Calu3 (cell line): ENCODE results near the gene CLIP4. TPM values are rescaled to one million over a fixed set of nuclear protein-coding genes. Genes with fewer than 3 reads are reported as not detected.

ENCODE experiments used
- BruUV-seq: library from RNA; stranded (reverse); fragments of 400-500 nt; replicated peaks from 2 replicates; lab custom pipeline; 2021; lab: Mats Ljungman, UMichigan
- CTCF ChIA-PET: fragments of 300-600 bp; sonication (Branson Sonifier 250); formaldehyde crosslinking; loops from one replicate; lab custom pipeline; 2022; ENCODE audit warnings: antibody characterized with exemption; lab: Charles Lee
- DNase-seq: peaks from one replicate; pipeline ENCODE4 v3.0.0; 2022
- H3K27ac Mint-ChIP-seq: one replicate; pipeline ENCODE4 v1.8.0; 2022; ENCODE audit warnings: mixed read lengths; ENCODE audit not compliant: unreplicated experiment
- H3K27me3 Mint-ChIP-seq: one replicate; pipeline ENCODE4 v1.8.0; 2022; ENCODE audit warnings: mixed read lengths; ENCODE audit not compliant: unreplicated experiment
- H3K36me3 Mint-ChIP-seq: one replicate; pipeline ENCODE4 v1.8.0; 2022; ENCODE audit warnings: mild to moderate bottlenecking, moderate library complexity, mixed read lengths; ENCODE audit not compliant: insufficient read depth, unreplicated experiment
- H3K4me1 Mint-ChIP-seq: one replicate; pipeline ENCODE4 v1.8.0; 2022; ENCODE audit warnings: mild to moderate bottlenecking, low read depth, mixed read lengths; ENCODE audit not compliant: unreplicated experiment
- H3K4me3 Mint-ChIP-seq: one replicate; pipeline ENCODE4 v1.8.0; 2022; ENCODE audit warnings: mild to moderate bottlenecking, low read depth, moderate library complexity, mixed read lengths; ENCODE audit not compliant: unreplicated experiment
- H3K9me3 Mint-ChIP-seq: one replicate; pipeline ENCODE4 v1.8.0; 2022; ENCODE audit warnings: low read depth, mixed read lengths; ENCODE audit not compliant: unreplicated experiment
- CTCF ChIP-seq: fragments of 200-600 bp; IDR thresholded peaks from one replicate; pipeline ENCODE4 v1.8.0; 2022; ENCODE audit warnings: antibody characterized with exemption; ENCODE audit not compliant: unreplicated experiment
- intact Hi-C: fragments of 100-400 bp; cut with micrococcal nuclease; formaldehyde crosslinking; loops from one replicate; pipeline ENCODE4 v1.10.0; 2022; ENCODE audit not compliant: unreplicated experiment
- total RNA-seq: library from RNA; stranded (reverse); gene quantifications from 2 replicates; pipeline ENCODE4 v1.2.3, GENCODE V29; 2022

The CLIP4 gene
- total RNA-seq, 1 experiment from 2014 or later: 184 TPM

GRCh38 chr2:29139731-29140130 is 24.5 kb downstream of the CLIP4 start:
- Mint-ChIP-seq H3K27me3 (no peaks in the 10 kb centered on the region), H3K9me3 (peaks cover 5% of the 10 kb centered on the region), H3K36me3 (peaks cover 82% of the 10 kb centered on the region), H3K4me1 (peaks cover 34% of the 10 kb centered on the region), H3K4me3 (peak overlapping the region; percentile 19), H3K27ac (peak overlapping the region; percentile 30)
- no TSS peak for BruUV-seq
- CTCF ChIA-PET: no interaction called here
- intact Hi-C loops: no loop called here
- TF ChIP-seq CTCF: no peak
- no peak for DNase-seq

- peaks cover 3% of the 10 kb centered on the region for H3K9me3 Mint-ChIP-seq
- H3K27me3 Mint-ChIP-seq: no peaks in the 10 kb centered on the region
- TF ChIP-seq CTCF: no peak
- intact Hi-C loops: no loop called here
- H3K4me3 Mint-ChIP-seq: no peak overlapping the region
- CTCF ChIA-PET: no interaction called here
- H3K27ac Mint-ChIP-seq: peak overlapping the region; percentile 3
- no TSS peak for BruUV-seq
- DNase-seq: no peak
- peaks cover 81% of the 10 kb centered on the region for H3K36me3 Mint-ChIP-seq
- H3K4me1 Mint-ChIP-seq: peaks cover 44% of the 10 kb centered on the region
Measured at GRCh38 chr2:29143657-29144056, 28.4 kb downstream of the CLIP4 start.

GRCh38 chr2:29146197-29146596 is 31.0 kb downstream of the CLIP4 start:
- Mint-ChIP-seq H3K4me1 (peaks cover 28% of the 10 kb centered on the region), H3K27ac (peak overlapping the region; percentile 62), H3K4me3 (no peak overlapping the region), H3K36me3 (peaks cover 81% of the 10 kb centered on the region), H3K9me3 (peaks cover under 1% of the 10 kb centered on the region), H3K27me3 (no peaks in the 10 kb centered on the region)
- TF ChIP-seq CTCF: no peak
- DNase-seq: no peak
- CTCF ChIA-PET: no interaction called here
- intact Hi-C loops: no loop called here
- no TSS peak for BruUV-seq

GRCh38 chr2:29147963-29148362 is 32.7 kb downstream of the CLIP4 start:
- no peak overlapping the region for H3K4me3 Mint-ChIP-seq
- intact Hi-C loops: no loop called here
- H3K36me3 Mint-ChIP-seq: peaks cover 86% of the 10 kb centered on the region
- TF ChIP-seq CTCF: no peak
- no peaks in the 10 kb centered on the region for H3K27me3 Mint-ChIP-seq
- BruUV-seq: no TSS peak
- DNase-seq: no peak
- CTCF ChIA-PET: no interaction called here
- H3K27ac Mint-ChIP-seq: no peak overlapping the region
- no peaks in the 10 kb centered on the region for H3K9me3 Mint-ChIP-seq
- H3K4me1 Mint-ChIP-seq: peaks cover 19% of the 10 kb centered on the region
